HepG2 (cell line): Measurements from ENCODE around the gene SLC35D3.

Source experiments
- ADNP ChIP-seq: sonication (generic); formaldehyde crosslinking; IDR thresholded peaks from 2 replicates; pipeline ENCODE4 v1.4.0; 2020; ENCODE audit warnings: missing genetic modification reagents
- AFF4 ChIP-seq: sonication (generic); formaldehyde crosslinking; IDR thresholded peaks from 2 replicates; pipeline ENCODE4 v1.4.0; 2020; ENCODE audit warnings: missing genetic modification reagents
- ATF3 ChIP-seq: sonication (generic); formaldehyde crosslinking; IDR thresholded peaks from 2 replicates; pipeline ENCODE4 v1.4.0; 2020; ENCODE audit warnings: missing genetic modification reagents
- CTCF ChIP-seq: sonication (generic); formaldehyde crosslinking; IDR thresholded peaks from 2 replicates; pipeline ENCODE4 v1.5.0; 2020; ENCODE audit warnings: mild to moderate bottlenecking, missing genetic modification reagents, moderate library complexity
- SNAPC2 ChIP-seq: sonication (generic); formaldehyde crosslinking; IDR thresholded peaks from 2 replicates; pipeline ENCODE4 v1.8.1; 2022; ENCODE audit warnings: mild to moderate bottlenecking, missing genetic modification reagents
- TCF7 ChIP-seq: sonication (generic); IDR thresholded peaks from 2 replicates; pipeline ENCODE4 v1.6.1; 2016; ENCODE audit warnings: antibody characterized with exemption, low read depth
- YY1 ChIP-seq: IDR thresholded peaks from 2 replicates; pipeline ENCODE4 v1.6.1; 2011; ENCODE audit warnings: low read length, low read depth, moderate library complexity, mild to moderate bottlenecking; ENCODE audit not compliant: insufficient read depth, insufficient replicate concordance
- ZNF350 ChIP-seq: sonication (generic); formaldehyde crosslinking; IDR thresholded peaks from 2 replicates; pipeline ENCODE4 v1.4.0; 2020; ENCODE audit warnings: mild to moderate bottlenecking, low read depth, missing genetic modification reagents, borderline replicate concordance
- ZNF615 ChIP-seq: sonication (generic); formaldehyde crosslinking; IDR thresholded peaks from 2 replicates; pipeline ENCODE4 v1.5.0; 2020; ENCODE audit warnings: mild to moderate bottlenecking, missing genetic modification reagents, borderline replicate concordance
- ZZZ3 ChIP-seq: sonication (generic); formaldehyde crosslinking; IDR thresholded peaks from 2 replicates; pipeline ENCODE4 v1.4.0; 2020; ENCODE audit warnings: missing genetic modification reagents, mild to moderate bottlenecking, borderline replicate concordance

GRCh38 chr6:136969433-136969832 is 47.3 kb downstream of the SLC35D3 start:
- TF ChIP-seq CTCF (no peak), ZNF350 (CRISPR knock-in tag) (no peak), SNAPC2 (CRISPR knock-in tag) (no peak), ADNP (CRISPR knock-in tag) (no peak), ATF3 (CRISPR knock-in tag) (no peak), ZNF615 (CRISPR knock-in tag) (no peak), ZZZ3 (CRISPR knock-in tag) (no peak), AFF4 (no peak), TCF7 (no peak), YY1 (no peak)
